Kidney epithelial cell (primary cell): Measurements from ENCODE around the gene ZNF69. TPM values are rescaled to one million over a fixed set of nuclear protein-coding genes. Genes with fewer than 3 reads are reported as not detected.
"Not testable (repeated sequence)": the region's sequence is repeated elsewhere in the genome, so short reads cannot be mapped to it uniquely, and the experiment has no call there.

Experiments
- DNase-seq: peaks from one replicate; pipeline ENCODE4 v3.0.0-alpha.2; 2010; ENCODE audit warnings: low read depth
- H3K27me3 ChIP-seq: 2 replicates; pipeline ENCODE4 v1.6.0; 2011; ENCODE audit warnings: low read length; ENCODE audit not compliant: control insufficient read depth, insufficient read depth
- H3K36me3 ChIP-seq: 2 replicates; pipeline ENCODE4 v1.5.1; 2011; ENCODE audit warnings: low read length; ENCODE audit not compliant: control insufficient read depth, insufficient read depth
- H3K4me3 ChIP-seq: 2 replicates; pipeline ENCODE4 v1.5.1; 2011; ENCODE audit warnings: low read depth, mild to moderate bottlenecking, control low read depth, low read length
- total RNA-seq: library from RNA; depleted of rRNA; stranded (reverse); fragments of >200 nt; gene quantifications from 2 replicates; pipeline ENCODE4 v1.2.3, GENCODE V29; 2015
- TF ChIP-seq, protein P1 (sequence below): IDR thresholded peaks from 2 replicates; pipeline ENCODE4 v1.5.1; 2011; ENCODE audit warnings: mild to moderate bottlenecking, moderate library complexity, low read length, control low read depth, inconsistent platforms; ENCODE audit not compliant: insufficient read depth, poor library complexity, severe bottlenecking

Gene ZNF69
- total RNA-seq, 1 donor from 2014 or later, result 15.8 TPM

- TF ChIP-seq, protein P1, sequence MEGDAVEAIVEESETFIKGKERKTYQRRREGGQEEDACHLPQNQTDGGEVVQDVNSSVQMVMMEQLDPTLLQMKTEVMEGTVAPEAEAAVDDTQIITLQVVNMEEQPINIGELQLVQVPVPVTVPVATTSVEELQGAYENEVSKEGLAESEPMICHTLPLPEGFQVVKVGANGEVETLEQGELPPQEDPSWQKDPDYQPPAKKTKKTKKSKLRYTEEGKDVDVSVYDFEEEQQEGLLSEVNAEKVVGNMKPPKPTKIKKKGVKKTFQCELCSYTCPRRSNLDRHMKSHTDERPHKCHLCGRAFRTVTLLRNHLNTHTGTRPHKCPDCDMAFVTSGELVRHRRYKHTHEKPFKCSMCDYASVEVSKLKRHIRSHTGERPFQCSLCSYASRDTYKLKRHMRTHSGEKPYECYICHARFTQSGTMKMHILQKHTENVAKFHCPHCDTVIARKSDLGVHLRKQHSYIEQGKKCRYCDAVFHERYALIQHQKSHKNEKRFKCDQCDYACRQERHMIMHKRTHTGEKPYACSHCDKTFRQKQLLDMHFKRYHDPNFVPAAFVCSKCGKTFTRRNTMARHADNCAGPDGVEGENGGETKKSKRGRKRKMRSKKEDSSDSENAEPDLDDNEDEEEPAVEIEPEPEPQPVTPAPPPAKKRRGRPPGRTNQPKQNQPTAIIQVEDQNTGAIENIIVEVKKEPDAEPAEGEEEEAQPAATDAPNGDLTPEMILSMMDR, result no peak
- no peak for DNase-seq
- H3K27me3 ChIP-seq, result no peaks in the 10 kb centered on the region
- H3K36me3 ChIP-seq, result no peaks in the 10 kb centered on the region
- no peak overlapping the region for H3K4me3 ChIP-seq
Observed at GRCh38 chr19:11853358-11853757, 34.2 kb upstream of the ZNF69 start.

GRCh38 chr19:11856596-11857250 lies 30.9 kb upstream of the ZNF69 start:
- TF ChIP-seq, protein P1, result no peak
- Histone ChIP-seq H3K36me3 (no peaks in the 10 kb centered on the region), H3K27me3 (no peaks in the 10 kb centered on the region), H3K4me3 (no peak overlapping the region)
- no peak for DNase-seq

DNA sequence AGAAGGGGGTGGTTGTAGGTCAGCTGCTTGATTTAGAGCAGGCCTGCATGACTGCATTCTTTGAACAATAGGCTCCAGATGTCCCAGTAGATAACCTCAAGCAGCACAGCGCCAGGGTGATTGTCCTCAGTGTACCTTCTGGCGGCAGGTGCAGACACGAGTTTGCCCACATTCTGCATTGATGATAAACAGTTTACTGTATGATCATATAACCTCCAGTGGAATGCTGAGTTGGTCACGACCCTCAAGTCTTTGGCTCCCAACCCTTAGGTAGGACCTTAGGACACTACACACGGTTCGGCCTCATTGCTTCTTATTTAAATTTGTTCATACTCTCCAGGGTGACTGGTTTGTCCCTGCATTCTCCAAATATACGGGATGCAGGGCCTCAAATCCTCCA lies 26.9 kb upstream of the ZNF69 start:
- Histone ChIP-seq H3K4me3 (no peak overlapping the region), H3K27me3 (no peaks in the 10 kb centered on the region), H3K36me3 (no peaks in the 10 kb centered on the region)
- no peak for DNase-seq
- TF ChIP-seq, protein P1, result no peak

DNA sequence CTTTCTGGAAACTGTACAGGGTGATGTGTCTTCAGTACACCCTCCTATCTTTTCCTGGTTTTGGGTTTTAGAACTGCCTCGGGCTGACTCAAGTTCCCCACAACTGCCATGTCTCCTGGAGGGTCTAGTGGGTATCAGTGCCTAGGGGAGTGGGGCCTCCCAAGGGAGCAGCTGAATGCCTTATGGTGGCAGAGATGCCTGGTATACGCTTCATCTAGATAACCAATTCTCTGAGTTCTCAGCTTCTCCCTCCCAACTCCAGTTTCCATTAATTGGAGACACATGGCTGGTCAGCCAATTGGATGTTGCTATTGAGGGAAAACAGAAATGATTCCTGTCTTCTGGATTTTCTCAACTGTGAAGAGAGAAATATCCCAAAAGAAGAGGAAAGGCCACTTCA lies 26.3 kb upstream of the ZNF69 start:
- H3K4me3 ChIP-seq, result no peak overlapping the region
- H3K36me3 ChIP-seq, result no peaks in the 10 kb centered on the region
- TF ChIP-seq, protein P1, result no peak
- H3K27me3 ChIP-seq, result no peaks in the 10 kb centered on the region
- DNase-seq, result no peak

GRCh38 chr19:11867766-11868165 lies 19.8 kb upstream of the ZNF69 start:
- DNase-seq, H3K27me3 ChIP-seq, H3K36me3 ChIP-seq, H3K4me3 ChIP-seq: not testable (repeated sequence)

DNA sequence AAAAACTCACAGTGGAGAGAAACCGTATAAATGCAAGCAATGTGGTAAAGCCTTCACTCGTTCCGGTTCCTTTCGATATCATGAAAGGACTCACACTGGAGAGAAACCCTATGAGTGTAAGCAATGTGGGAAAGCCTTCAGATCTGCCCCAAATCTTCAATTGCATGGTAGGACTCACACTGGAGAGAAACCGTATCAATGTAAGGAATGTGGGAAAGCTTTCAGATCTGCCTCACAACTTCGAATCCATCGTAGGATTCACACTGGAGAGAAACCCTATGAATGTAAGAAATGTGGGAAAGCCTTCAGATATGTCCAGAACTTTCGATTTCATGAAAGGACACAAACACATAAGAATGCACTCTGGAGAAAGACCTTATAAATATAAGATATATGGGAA lies 19.4 kb upstream of the ZNF69 start:
- TF ChIP-seq, protein P1, result no peak

More for the DNA sequence above, 19.4 kb upstream of the ZNF69 start:
- no peaks in the 10 kb centered on the region for H3K27me3 ChIP-seq
- no peak overlapping the region for H3K4me3 ChIP-seq
- DNase-seq, result no peak
- H3K36me3 ChIP-seq, result no peaks in the 10 kb centered on the region
